Measurements from ENCODE around the gene RERE. TPM values are rescaled to one million over a fixed set of nuclear protein-coding genes. Genes with fewer than 3 reads are reported as not detected.
"Not testable (repeated sequence)": the region's sequence is repeated elsewhere in the genome, so short reads cannot be mapped to it uniquely, and the experiment has no call there.

The RERE gene
- total RNA-seq, 6 experiments from 2014 or later, result 36.5 to 41.6 (median 37.5) TPM

DNA sequence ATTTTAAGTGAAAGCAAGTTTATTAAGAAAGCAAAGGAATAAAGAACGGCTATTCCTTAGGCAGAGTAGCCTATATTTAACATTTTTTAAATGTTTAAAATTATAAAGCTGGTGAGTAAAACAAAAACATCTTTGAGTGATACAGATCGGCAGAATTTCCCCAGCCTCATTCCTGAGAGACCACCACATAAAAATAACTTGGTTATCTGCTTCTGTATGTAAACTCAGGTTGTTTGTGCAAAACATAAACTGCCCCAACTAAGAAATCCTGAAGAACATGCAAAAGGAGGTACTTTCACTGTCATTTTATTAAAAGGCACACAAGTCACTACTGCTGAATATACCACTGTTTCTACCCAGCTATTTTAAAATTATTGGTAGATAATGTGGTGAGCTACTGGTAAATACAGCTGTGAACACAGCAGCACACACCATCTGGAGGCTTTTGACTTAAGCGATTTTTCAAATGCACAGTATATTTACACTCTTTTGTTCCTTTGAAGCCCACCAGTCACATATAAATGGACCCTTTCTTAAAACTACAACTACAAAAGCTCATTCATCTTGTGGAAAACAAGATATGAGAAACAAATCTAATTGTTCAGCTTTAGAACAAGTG lies 119.3 kb downstream of the RERE start:
- H3K27me3 Mint-ChIP-seq (ENCODE audit: insufficient read depth), result no peaks in the 10 kb centered on the region
- no peak overlapping the region for H3K4me3 Mint-ChIP-seq
- no peaks in the 10 kb centered on the region for H3K9me3 Mint-ChIP-seq
- H3K4me1 Mint-ChIP-seq (ENCODE audit: low read depth), result peaks cover 43% of the 10 kb centered on the region
- H3K36me3 Mint-ChIP-seq (ENCODE audit: low read depth), result no peaks in the 10 kb centered on the region
- DNase-seq, result no peak
- no peak overlapping the region for H3K27ac Mint-ChIP-seq
- TF ChIP-seq, protein P1, sequence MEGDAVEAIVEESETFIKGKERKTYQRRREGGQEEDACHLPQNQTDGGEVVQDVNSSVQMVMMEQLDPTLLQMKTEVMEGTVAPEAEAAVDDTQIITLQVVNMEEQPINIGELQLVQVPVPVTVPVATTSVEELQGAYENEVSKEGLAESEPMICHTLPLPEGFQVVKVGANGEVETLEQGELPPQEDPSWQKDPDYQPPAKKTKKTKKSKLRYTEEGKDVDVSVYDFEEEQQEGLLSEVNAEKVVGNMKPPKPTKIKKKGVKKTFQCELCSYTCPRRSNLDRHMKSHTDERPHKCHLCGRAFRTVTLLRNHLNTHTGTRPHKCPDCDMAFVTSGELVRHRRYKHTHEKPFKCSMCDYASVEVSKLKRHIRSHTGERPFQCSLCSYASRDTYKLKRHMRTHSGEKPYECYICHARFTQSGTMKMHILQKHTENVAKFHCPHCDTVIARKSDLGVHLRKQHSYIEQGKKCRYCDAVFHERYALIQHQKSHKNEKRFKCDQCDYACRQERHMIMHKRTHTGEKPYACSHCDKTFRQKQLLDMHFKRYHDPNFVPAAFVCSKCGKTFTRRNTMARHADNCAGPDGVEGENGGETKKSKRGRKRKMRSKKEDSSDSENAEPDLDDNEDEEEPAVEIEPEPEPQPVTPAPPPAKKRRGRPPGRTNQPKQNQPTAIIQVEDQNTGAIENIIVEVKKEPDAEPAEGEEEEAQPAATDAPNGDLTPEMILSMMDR (IDR thresholded peaks at IDR 0.05), result no peak

DNA sequence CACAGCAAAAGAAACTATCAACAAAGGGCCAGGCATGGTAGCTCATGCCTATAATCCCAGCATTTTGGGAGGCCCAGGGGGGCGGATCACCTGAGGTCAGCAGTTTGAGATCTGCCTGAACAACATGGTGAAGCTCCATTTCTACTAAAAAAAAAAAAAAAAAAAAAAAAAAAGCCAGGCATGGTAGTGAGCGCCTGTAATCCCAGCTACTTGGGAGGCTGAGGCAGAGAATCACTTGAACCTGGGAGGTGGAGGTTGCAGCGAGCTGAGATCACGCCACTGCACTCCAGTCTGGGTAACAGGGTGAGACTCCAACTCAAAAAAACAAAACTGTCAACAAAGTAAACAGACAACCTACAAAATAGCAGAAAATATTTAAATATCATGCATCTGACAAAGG lies 122.0 kb downstream of the RERE start:
- not testable (repeated sequence) for H3K9me3 Mint-ChIP-seq; DNase-seq; H3K4me3 Mint-ChIP-seq; H3K27me3 Mint-ChIP-seq (ENCODE audit: insufficient read depth); H3K27ac Mint-ChIP-seq; H3K36me3 Mint-ChIP-seq (ENCODE audit: low read depth)
- H3K4me1 Mint-ChIP-seq (ENCODE audit: low read depth), result peaks cover 18% of the 10 kb centered on the region

DNA sequence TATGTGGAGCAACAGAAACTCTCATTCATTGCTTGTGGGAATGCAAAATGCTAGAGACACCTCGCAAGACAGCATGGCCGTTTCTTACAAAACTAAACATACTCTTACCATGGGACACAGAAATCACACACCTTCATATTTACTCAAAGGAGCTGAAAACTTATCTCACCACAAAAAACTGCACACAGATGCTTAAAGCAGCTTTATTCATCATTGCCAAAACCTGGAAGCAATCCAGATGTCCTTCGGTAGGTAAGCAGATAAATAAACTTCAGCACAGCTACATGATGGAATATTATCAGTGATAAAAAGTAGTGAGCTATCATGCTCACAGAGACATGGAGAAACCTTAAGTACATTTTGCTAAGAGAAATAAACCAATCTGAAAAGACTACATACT lies 124.3 kb downstream of the RERE start:
- TF ChIP-seq, protein P1 (IDR thresholded peaks at IDR 0.05), result no peak
- peaks cover 11% of the 10 kb centered on the region for H3K4me1 Mint-ChIP-seq (ENCODE audit: low read depth)
- H3K27ac Mint-ChIP-seq, result no peak overlapping the region

DNA sequence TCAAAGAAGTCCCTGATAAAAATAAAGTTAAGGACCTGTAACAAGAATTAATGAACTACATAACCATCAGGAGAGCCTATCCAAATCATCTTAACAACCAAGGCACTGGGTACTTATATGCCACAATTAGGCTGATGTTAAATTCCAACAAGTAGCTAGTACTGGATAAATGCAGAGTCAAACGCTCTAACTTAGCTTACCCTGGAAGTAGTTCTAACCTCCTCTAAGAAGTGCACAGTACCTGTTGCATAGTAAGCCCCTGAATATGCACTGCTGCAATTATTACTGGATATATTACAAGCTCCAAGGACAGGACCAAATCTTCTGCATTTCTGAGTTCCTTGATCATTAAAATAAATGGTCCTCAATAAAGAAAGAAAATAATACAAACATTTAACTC lies 125.8 kb downstream of the RERE start:
- H3K27me3 Mint-ChIP-seq (ENCODE audit: insufficient read depth), result no peaks in the 10 kb centered on the region
- peaks cover 18% of the 10 kb centered on the region for H3K4me1 Mint-ChIP-seq (ENCODE audit: low read depth)
- no peak for DNase-seq
- no peak overlapping the region for H3K27ac Mint-ChIP-seq
- no peak overlapping the region for H3K4me3 Mint-ChIP-seq
- no peaks in the 10 kb centered on the region for H3K9me3 Mint-ChIP-seq
- 0 out of 2 replicates have a peak, but pooled peaks cover 6% of the 10 kb centered on the region for H3K36me3 Mint-ChIP-seq (ENCODE audit: low read depth)
- TF ChIP-seq, protein P1 (IDR thresholded peaks at IDR 0.05), result no peak

More for the DNA sequence above, 124.3 kb downstream of the RERE start:
- no peaks in the 10 kb centered on the region for H3K9me3 Mint-ChIP-seq
- H3K27me3 Mint-ChIP-seq (ENCODE audit: insufficient read depth), result no peaks in the 10 kb centered on the region
- H3K4me3 Mint-ChIP-seq, result no peak overlapping the region
- H3K36me3 Mint-ChIP-seq (ENCODE audit: low read depth), result 0 out of 2 replicates have a peak, but pooled peaks cover 6% of the 10 kb centered on the region
- no peak for DNase-seq

DNA sequence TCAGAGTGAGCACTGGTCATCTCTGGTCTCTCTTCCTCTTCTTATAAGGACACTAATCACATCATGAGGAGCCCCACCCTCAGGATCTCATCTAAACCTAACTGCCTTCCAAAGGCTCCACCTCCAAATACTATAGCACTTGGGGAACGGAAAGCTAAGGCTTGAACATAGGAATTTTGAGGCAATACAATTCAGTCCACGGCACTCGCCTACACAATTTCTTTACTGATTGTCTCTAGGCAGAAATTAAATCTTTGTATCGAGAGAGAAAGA lies 127.3 kb downstream of the RERE start:
- H3K4me3 Mint-ChIP-seq, result no peak overlapping the region
- H3K27me3 Mint-ChIP-seq (ENCODE audit: insufficient read depth), result no peaks in the 10 kb centered on the region
- no peak overlapping the region for H3K27ac Mint-ChIP-seq
- H3K36me3 Mint-ChIP-seq (ENCODE audit: low read depth), result 0 out of 2 replicates have a peak, but pooled peaks cover 6% of the 10 kb centered on the region
- DNase-seq, result no peak
- H3K9me3 Mint-ChIP-seq, result no peaks in the 10 kb centered on the region
- peaks cover 20% of the 10 kb centered on the region for H3K4me1 Mint-ChIP-seq (ENCODE audit: low read depth)
- TF ChIP-seq, protein P1 (IDR thresholded peaks at IDR 0.05), result no peak

DNA sequence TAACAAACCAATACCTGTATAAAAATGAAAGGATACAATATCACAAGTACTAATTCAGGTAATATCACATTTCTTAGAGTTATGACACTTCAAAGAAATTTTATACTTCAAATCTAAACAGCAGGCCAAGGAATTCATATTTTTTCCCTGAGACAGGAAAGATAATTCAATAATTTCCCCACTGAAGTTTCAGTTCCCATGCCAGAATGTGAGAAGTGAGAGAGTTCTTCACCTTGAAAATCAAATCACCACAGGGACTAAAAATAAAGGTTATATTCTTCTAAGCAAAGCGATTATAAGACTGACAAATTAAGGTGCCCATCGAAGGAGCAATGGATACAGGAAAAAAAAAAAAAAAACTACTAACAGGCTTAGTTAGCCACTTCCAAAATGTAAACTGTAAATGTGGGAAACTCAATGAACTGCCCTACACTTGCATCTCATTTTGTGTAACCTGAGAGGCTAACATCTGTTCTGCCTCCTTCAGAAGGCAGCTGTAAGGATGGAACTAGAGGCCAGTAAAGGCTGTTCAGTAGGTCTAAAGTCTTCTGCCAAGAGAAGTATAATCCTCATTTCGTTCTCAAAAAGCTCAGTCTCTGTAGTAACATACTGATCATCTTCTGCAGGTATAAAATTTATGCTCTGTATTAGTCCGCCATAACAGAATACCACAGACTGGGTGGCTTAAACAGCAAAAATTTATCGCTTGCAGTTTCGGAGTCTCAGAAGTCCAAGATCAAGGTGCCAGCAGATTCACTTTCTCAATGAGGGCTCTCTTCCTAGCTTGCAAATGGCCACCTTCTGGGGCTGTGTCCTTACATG lies 127.8 kb downstream of the RERE start:
- peaks cover 17% of the 10 kb centered on the region for H3K4me1 Mint-ChIP-seq (ENCODE audit: low read depth)
- H3K36me3 Mint-ChIP-seq (ENCODE audit: low read depth), result 0 out of 2 replicates have a peak, but pooled peaks cover 6% of the 10 kb centered on the region
- no peak for DNase-seq
- TF ChIP-seq, protein P1 (IDR thresholded peaks at IDR 0.05), result no peak
- no peaks in the 10 kb centered on the region for H3K9me3 Mint-ChIP-seq
- no peak overlapping the region for H3K27ac Mint-ChIP-seq
- H3K27me3 Mint-ChIP-seq (ENCODE audit: insufficient read depth), result no peaks in the 10 kb centered on the region
- no peak overlapping the region for H3K4me3 Mint-ChIP-seq

Data from HFFc6 (cell line).